Esophagus muscularis mucosa (tissue), 3 donors: ENCODE measurements around the gene ZNHIT3.

ENCODE experiments used
- POLR2AphosphoS5 ChIP-seq, 2 donors: sonication (generic); formaldehyde crosslinking; IDR thresholded peaks; one replicate each; pipeline ENCODE4 v1.6.1; 2017; ENCODE audit warnings: antibody characterized with exemption in 2 of 2
- TF ChIP-seq, protein P1 (sequence below), 3 experiments: fragments of 200-600 bp in 2 of 3; fragments of 450-650 bp in 1 of 3; sonication (generic) in 2 of 3; IDR thresholded peaks; one replicate each; pipeline ENCODE4 v1.5.1; 2017 to 2019; ENCODE audit warnings: antibody characterized with exemption in 3 of 3, mild to moderate bottlenecking in 2 of 3, moderate library complexity in 1 of 3

- no peak for TF ChIP-seq POLR2AphosphoS5 (IDR thresholded peaks at IDR 0.05)
- TF ChIP-seq, protein P1, sequence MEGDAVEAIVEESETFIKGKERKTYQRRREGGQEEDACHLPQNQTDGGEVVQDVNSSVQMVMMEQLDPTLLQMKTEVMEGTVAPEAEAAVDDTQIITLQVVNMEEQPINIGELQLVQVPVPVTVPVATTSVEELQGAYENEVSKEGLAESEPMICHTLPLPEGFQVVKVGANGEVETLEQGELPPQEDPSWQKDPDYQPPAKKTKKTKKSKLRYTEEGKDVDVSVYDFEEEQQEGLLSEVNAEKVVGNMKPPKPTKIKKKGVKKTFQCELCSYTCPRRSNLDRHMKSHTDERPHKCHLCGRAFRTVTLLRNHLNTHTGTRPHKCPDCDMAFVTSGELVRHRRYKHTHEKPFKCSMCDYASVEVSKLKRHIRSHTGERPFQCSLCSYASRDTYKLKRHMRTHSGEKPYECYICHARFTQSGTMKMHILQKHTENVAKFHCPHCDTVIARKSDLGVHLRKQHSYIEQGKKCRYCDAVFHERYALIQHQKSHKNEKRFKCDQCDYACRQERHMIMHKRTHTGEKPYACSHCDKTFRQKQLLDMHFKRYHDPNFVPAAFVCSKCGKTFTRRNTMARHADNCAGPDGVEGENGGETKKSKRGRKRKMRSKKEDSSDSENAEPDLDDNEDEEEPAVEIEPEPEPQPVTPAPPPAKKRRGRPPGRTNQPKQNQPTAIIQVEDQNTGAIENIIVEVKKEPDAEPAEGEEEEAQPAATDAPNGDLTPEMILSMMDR (IDR thresholded peaks at IDR 0.05) = no peak
These were observed 42.7 kb upstream of the ZNHIT3 start for GRCh38 chr17:36443777-36444176.
